WTC11 (cell line): ENCODE measurements around the gene JUP. TPM values are rescaled to one million over a fixed set of nuclear protein-coding genes. Genes with fewer than 3 reads are reported as not detected.
A peak's percentile ranks its signal among the peaks of the same experiment; 100 is the strongest.

Experiments used
- ATAC-seq: fragments of 200-7000 bp; cut with Tn5 transposase; 2 replicates; pipeline ENCODE4 v1.10.0; 2021; ENCODE audit warnings: mild to moderate bottlenecking, moderate library complexity
- CTCF ChIA-PET: fragments of 300-600 bp; sonication (Branson Sonifier 250); formaldehyde crosslinking; loops from one replicate; lab custom pipeline; 2021; ENCODE audit warnings: antibody characterized with exemption; lab: Charles Lee
- POLR2A ChIA-PET: fragments of 350-600 bp; sonication (Branson Sonifier 250); formaldehyde crosslinking; loops from one replicate; lab custom pipeline; 2021; ENCODE audit warnings: antibody characterized with exemption; lab: Charles Lee
- DNase-seq: peaks from one replicate; pipeline ENCODE4 v3.0.0; 2021; ENCODE audit warnings: low spot score
- H3K27ac Mint-ChIP-seq: 2 replicates; pipeline ENCODE4 v1.8.0; 2021; ENCODE audit warnings: mixed read lengths
- H3K27me3 Mint-ChIP-seq: 2 replicates; pipeline ENCODE4 v1.8.0; 2021; ENCODE audit warnings: low read depth, mild to moderate bottlenecking, moderate library complexity, mixed read lengths
- H3K36me3 Mint-ChIP-seq: 2 replicates; pipeline ENCODE4 v1.8.0; 2021; ENCODE audit warnings: mixed read lengths
- H3K4me1 Mint-ChIP-seq: 2 replicates; pipeline ENCODE4 v1.8.0; 2022; ENCODE audit warnings: mixed read lengths
- H3K4me3 Mint-ChIP-seq: 2 replicates; pipeline ENCODE4 v1.8.0; 2021; ENCODE audit warnings: mild to moderate bottlenecking, moderate library complexity, mixed read lengths
- H3K9me3 Mint-ChIP-seq: 2 replicates; pipeline ENCODE4 v1.8.0; 2021; ENCODE audit warnings: mixed read lengths
- FOXJ3 ChIP-seq: sonication (generic); formaldehyde crosslinking; IDR thresholded peaks from 2 replicates; pipeline ENCODE4 v1.9.0; 2021; ENCODE audit warnings: missing genetic modification reagents, mild to moderate bottlenecking, borderline replicate concordance
- GABPB1 ChIP-seq: sonication (generic); formaldehyde crosslinking; IDR thresholded peaks from 2 replicates; pipeline ENCODE4 v1.8.1; 2023; ENCODE audit warnings: mild to moderate bottlenecking, missing genetic modification reagents
- JUN ChIP-seq: sonication (generic); formaldehyde crosslinking; IDR thresholded peaks from 2 replicates; pipeline ENCODE4 v1.8.0; 2023; ENCODE audit warnings: mild to moderate bottlenecking, missing genetic modification reagents
- MYBL2 ChIP-seq: sonication (generic); formaldehyde crosslinking; IDR thresholded peaks from 2 replicates; pipeline ENCODE4 v1.8.1; 2023; ENCODE audit warnings: mild to moderate bottlenecking, moderate library complexity, missing genetic modification reagents
- NFYB ChIP-seq: sonication (generic); formaldehyde crosslinking; conservative IDR thresholded peaks from 2 replicates; pipeline ENCODE4 v1.8.0; 2022; ENCODE audit warnings: low read depth, missing genetic modification reagents
- SOX15 ChIP-seq: fragments of 250-450 bp; sonication (Bioruptor Pico); IDR thresholded peaks from 2 replicates; pipeline ENCODE4 v1.9.0; 2021; ENCODE audit warnings: mild to moderate bottlenecking
- ZNF121 ChIP-seq: sonication (generic); formaldehyde crosslinking; IDR thresholded peaks from 2 replicates; pipeline ENCODE4 v1.8.0; 2023; ENCODE audit warnings: missing genetic modification reagents
- ZNF138 ChIP-seq: sonication (generic); formaldehyde crosslinking; conservative IDR thresholded peaks from 2 replicates; pipeline ENCODE4 v1.8.1; 2022; ENCODE audit warnings: mild to moderate bottlenecking, moderate library complexity, missing genetic modification reagents
- ZNF263 ChIP-seq: sonication (generic); formaldehyde crosslinking; IDR thresholded peaks from 2 replicates; pipeline ENCODE4 v1.8.1; 2022; ENCODE audit warnings: low read depth, mild to moderate bottlenecking, moderate library complexity, missing genetic modification reagents
- ZNF423 ChIP-seq: fragments of 250-450 bp; sonication (Bioruptor Pico); IDR thresholded peaks from 2 replicates; pipeline ENCODE4 v2.1.2; 2022; ENCODE audit warnings: mild to moderate bottlenecking, moderate library complexity
- ZNF671 ChIP-seq: fragments of 250-450 bp; sonication (Bioruptor Pico); IDR thresholded peaks from 2 replicates; pipeline ENCODE4 v1.8.0; 2021; ENCODE audit warnings: mild to moderate bottlenecking
- total RNA-seq: library from RNA; stranded (reverse); gene quantifications from 3 replicates; pipeline ENCODE4 v1.2.3, GENCODE V29; 2021
- TF ChIP-seq, protein P1 (sequence below): sonication (generic); formaldehyde crosslinking; IDR thresholded peaks from 2 replicates; pipeline ENCODE4 v1.8.1; 2023; ENCODE audit warnings: mild to moderate bottlenecking, missing genetic modification reagents
- TF ChIP-seq, protein P2 (sequence below): sonication (generic); formaldehyde crosslinking; IDR thresholded peaks from 2 replicates; pipeline ENCODE4 v1.8.0; 2023; ENCODE audit warnings: missing genetic modification reagents
- TF ChIP-seq, protein P3 (sequence below): fragments of 250-450 bp; sonication (Bioruptor Pico); IDR thresholded peaks from 2 replicates; pipeline ENCODE4 v1.9.0; 2021; ENCODE audit warnings: mild to moderate bottlenecking
- TF ChIP-seq, protein P4 (sequence below): sonication (generic); formaldehyde crosslinking; IDR thresholded peaks from 2 replicates; pipeline ENCODE4 v1.8.1; 2023; ENCODE audit warnings: mild to moderate bottlenecking, missing genetic modification reagents, moderate library complexity
- TF ChIP-seq, protein P5 (sequence below): sonication (generic); formaldehyde crosslinking; IDR thresholded peaks from 2 replicates; pipeline ENCODE4 v1.8.1; 2023; ENCODE audit warnings: mild to moderate bottlenecking, missing genetic modification reagents, moderate library complexity
- TF ChIP-seq, protein P6 (sequence below): sonication (generic); formaldehyde crosslinking; IDR thresholded peaks from 2 replicates; pipeline ENCODE4 v1.8.1; 2022; ENCODE audit warnings: missing genetic modification reagents, borderline replicate concordance
- TF ChIP-seq, protein P7 (sequence below): fragments of 250-450 bp; sonication (Bioruptor Pico); IDR thresholded peaks from 2 replicates; pipeline ENCODE4 v1.8.0; 2021; ENCODE audit warnings: mild to moderate bottlenecking

JUP gene
- total RNA-seq, 1 experiment from 2014 or later: 103 TPM

DNA sequence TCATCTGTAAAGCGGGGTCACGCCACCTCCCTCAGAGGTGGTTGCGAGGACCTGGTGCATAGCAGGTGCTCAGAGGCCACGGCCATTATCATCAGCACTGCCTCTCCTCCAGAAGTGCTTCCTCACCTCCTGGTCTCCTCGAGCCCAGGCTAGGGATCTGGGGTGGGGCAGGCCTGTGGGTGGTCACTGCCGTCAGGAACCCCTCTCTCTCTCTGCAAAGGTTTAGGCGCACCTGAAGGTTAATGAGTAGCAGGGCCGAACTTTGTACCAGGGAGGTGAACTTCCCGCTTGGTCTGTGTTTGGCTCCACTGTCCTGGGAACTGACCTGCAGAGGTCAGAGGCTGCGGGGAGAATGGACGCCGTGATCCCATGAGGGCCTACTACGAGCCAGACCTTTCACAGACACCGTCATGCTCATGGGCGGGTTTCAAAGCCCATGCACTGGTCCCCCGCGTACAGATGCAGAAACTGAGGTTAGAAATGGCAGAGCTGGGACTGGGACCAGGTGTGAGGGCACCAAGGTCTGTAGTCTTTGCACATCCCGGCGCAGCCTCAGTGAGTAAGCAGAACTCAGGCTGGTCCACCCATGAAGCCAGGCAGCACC lies 13.8 kb downstream of the JUP start:
- peaks cover 22% of the 10 kb centered on the region for H3K36me3 Mint-ChIP-seq
- CTCF ChIA-PET: interaction anchor here (1.3 to 7.1 kb wide), 4 partner anchors 9 to 39 kb away, joined by 4 to 135 read pairs (median 21); partner anchors contain the start of genes JUP and P3H4
- ATAC-seq: no peak
- POLR2A ChIA-PET: interaction anchor here (1.2 to 2.9 kb wide), 3 partner anchors 9 to 13 kb away, joined by 3 to 37 read pairs (median 5); partner anchors contain the start of gene JUP
- H3K27me3 Mint-ChIP-seq: no peaks in the 10 kb centered on the region
- TF ChIP-seq, protein P1, sequence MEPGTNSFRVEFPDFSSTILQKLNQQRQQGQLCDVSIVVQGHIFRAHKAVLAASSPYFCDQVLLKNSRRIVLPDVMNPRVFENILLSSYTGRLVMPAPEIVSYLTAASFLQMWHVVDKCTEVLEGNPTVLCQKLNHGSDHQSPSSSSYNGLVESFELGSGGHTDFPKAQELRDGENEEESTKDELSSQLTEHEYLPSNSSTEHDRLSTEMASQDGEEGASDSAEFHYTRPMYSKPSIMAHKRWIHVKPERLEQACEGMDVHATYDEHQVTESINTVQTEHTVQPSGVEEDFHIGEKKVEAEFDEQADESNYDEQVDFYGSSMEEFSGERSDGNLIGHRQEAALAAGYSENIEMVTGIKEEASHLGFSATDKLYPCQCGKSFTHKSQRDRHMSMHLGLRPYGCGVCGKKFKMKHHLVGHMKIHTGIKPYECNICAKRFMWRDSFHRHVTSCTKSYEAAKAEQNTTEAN (CRISPR knock-in tag): no peak
- TF ChIP-seq GABPB1 (CRISPR knock-in tag): peak; percentile 21; the same call in 1 of the 2 replicates
- peaks cover 58% of the 10 kb centered on the region for H3K4me1 Mint-ChIP-seq
- peak overlapping the region; percentile 30; the same call in 1 of the 2 replicates for H3K4me3 Mint-ChIP-seq
- H3K9me3 Mint-ChIP-seq: no peaks in the 10 kb centered on the region
- DNase-seq: no peak
- peak overlapping the region; percentile 89 for H3K27ac Mint-ChIP-seq

DNA sequence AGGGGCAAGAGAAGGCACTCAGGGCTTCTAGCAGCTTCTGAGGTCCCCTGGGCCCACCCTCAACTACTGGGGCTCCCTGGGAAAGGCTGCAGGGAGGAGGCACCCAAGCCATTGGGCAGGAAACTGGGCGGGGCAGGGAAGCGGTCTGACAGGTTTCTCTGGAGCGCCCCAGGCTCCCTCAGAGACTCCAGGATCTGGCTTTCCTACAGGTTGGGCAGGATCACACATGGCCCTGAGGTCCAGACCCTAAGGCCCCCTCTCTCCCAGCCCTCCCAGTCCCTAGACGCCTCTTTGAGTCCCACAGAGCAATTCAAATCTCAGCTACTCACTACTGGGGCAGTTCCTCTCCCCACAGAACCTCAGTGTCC lies 14.3 kb downstream of the JUP start:
- ATAC-seq: peak; percentile 53
- H3K4me1 Mint-ChIP-seq: peaks cover 53% of the 10 kb centered on the region
- H3K27ac Mint-ChIP-seq: peak overlapping the region; percentile 89
- no peaks in the 10 kb centered on the region for H3K27me3 Mint-ChIP-seq
- TF ChIP-seq, protein P2, sequence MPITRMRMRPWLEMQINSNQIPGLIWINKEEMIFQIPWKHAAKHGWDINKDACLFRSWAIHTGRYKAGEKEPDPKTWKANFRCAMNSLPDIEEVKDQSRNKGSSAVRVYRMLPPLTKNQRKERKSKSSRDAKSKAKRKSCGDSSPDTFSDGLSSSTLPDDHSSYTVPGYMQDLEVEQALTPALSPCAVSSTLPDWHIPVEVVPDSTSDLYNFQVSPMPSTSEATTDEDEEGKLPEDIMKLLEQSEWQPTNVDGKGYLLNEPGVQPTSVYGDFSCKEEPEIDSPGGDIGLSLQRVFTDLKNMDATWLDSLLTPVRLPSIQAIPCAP (CRISPR knock-in tag): no peak
- TF ChIP-seq ZNF121 (CRISPR knock-in tag): peak; percentile 69; the same call in 1 of the 2 replicates
- TF ChIP-seq NFYB (CRISPR knock-in tag): 0 out of 2 replicates have a peak, but pooled peaks have one; percentile 1
- peak; percentile 46; the same call in 1 of the 2 replicates for TF ChIP-seq ZNF423
- no peak for TF ChIP-seq JUN (CRISPR knock-in tag)
- TF ChIP-seq, all 79 proteins: peak for 3
- POLR2A ChIA-PET: interaction anchor here (0.5 to 0.9 kb wide), 2 partner anchors 9 to 28 kb away, joined by 4 read pairs; no protein-coding TSS in a partner anchor
- H3K4me3 Mint-ChIP-seq: peak overlapping the region; percentile 30; the same call in 1 of the 2 replicates
- peak; percentile 71 for DNase-seq
- peaks cover 25% of the 10 kb centered on the region for H3K36me3 Mint-ChIP-seq
- CTCF ChIA-PET: interaction anchor here (4.5 to 7.1 kb wide), 2 partner anchors 13 to 28 kb away, joined by 31 to 135 read pairs; partner anchors contain the start of gene JUP
- no peaks in the 10 kb centered on the region for H3K9me3 Mint-ChIP-seq

DNA sequence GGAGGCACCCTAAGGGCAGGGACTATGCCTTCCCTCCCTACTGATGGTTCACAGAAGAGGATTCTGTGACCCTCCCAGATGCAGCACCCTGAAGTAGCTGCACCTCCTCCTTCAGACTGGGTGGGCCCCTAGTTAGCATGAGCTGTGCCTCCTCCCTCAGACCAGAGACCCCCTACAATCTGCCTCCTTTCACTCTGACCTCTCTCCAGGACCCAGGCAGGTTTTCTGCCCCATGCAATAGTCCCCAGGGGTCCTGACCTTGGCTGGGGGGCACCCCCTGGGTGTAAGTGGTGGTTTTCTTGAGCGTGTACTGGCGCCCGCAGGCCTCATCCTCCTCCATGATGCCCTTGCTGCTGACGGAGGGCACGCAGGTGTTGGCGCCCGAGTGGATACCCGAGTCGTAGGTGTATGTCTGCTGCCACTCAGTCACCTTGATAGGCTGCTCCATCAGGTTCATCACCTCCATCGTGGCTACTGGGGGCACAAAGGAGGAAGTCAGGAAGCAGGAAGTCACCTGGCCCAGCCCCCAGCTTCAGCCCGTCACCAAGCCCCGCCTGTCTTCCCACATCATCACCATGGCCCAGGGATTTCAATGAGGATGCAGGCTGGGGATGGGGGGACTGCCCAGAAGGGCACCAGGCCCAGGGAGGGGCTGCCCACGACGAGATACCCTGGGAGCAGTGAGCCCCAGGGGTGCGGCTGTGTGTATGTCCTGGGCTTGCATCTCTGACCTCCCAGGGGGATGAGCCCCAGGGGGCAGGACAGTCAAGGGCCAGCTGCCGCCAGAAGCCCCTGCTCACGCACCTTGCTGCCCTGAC lies 14.9 kb downstream of the JUP start:
- no peak; the same call in 1 of the 2 replicates for ATAC-seq
- CTCF ChIA-PET: interaction anchor here (0.6 to 7.1 kb wide), 3 partner anchors 14 to 29 kb away, joined by 3 to 135 read pairs (median 31); partner anchors contain the start of gene JUP
- Mint-ChIP-seq H3K27me3 (no peaks in the 10 kb centered on the region), H3K36me3 (peaks cover 31% of the 10 kb centered on the region), H3K4me3 (no peak overlapping the region), H3K4me1 (peaks cover 50% of the 10 kb centered on the region), H3K27ac (peak overlapping the region; percentile 19), H3K9me3 (no peaks in the 10 kb centered on the region)
- POLR2A ChIA-PET: interaction anchor here (0.5 to 0.9 kb wide), 2 partner anchors 10 to 29 kb away, joined by 4 read pairs; no protein-coding TSS in a partner anchor
- DNase-seq: no peak
- TF ChIP-seq ZNF263 (no peak), ZNF671 (no peak)

DNA sequence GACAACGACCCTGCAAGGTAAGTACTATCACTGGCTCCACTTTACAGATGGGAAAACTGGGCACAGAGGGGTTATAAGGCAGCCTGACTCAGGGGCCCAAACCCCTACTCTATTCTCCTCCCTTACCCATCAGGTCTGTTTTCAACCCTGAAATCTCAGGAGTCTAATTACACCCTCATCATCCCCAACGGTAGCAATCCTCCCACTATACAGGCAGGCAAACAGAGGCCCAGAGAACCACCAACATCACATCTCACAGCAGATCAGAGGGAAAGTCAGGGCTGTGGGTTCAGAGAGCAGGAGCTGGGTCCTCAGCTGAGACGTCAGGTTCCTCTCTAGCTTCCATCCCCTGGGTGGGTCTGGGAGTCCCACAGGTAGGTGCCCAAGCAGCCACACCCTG lies 16.5 kb downstream of the JUP start:
- ChIA-PET CTCF (interaction anchor here (1.4 kb wide), 1 partner anchor 15 kb away, joined by 6 read pairs; no protein-coding TSS in a partner anchor), POLR2A (interaction anchor here (0.6 kb wide), 1 partner anchor 14 kb away, joined by 7 read pairs; no protein-coding TSS in a partner anchor)
- H3K36me3 Mint-ChIP-seq: peaks cover 44% of the 10 kb centered on the region
- DNase-seq (no peak), ATAC-seq (no peak)
- peaks cover 34% of the 10 kb centered on the region for H3K4me1 Mint-ChIP-seq
- no peaks in the 10 kb centered on the region for H3K27me3 Mint-ChIP-seq
- H3K4me3 Mint-ChIP-seq: no peak overlapping the region
- no peak for TF ChIP-seq NFYB (CRISPR knock-in tag)
- TF ChIP-seq, protein P3, sequence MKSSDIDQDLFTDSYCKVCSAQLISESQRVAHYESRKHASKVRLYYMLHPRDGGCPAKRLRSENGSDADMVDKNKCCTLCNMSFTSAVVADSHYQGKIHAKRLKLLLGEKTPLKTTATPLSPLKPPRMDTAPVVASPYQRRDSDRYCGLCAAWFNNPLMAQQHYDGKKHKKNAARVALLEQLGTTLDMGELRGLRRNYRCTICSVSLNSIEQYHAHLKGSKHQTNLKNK (CRISPR knock-in tag): no peak
- TF ChIP-seq, protein P4, sequence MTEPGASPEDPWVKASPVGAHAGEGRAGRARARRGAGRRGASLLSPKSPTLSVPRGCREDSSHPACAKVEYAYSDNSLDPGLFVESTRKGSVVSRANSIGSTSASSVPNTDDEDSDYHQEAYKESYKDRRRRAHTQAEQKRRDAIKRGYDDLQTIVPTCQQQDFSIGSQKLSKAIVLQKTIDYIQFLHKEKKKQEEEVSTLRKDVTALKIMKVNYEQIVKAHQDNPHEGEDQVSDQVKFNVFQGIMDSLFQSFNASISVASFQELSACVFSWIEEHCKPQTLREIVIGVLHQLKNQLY (CRISPR knock-in tag): no peak
- TF ChIP-seq FOXJ3 (CRISPR knock-in tag): no peak
- TF ChIP-seq, protein P5, sequence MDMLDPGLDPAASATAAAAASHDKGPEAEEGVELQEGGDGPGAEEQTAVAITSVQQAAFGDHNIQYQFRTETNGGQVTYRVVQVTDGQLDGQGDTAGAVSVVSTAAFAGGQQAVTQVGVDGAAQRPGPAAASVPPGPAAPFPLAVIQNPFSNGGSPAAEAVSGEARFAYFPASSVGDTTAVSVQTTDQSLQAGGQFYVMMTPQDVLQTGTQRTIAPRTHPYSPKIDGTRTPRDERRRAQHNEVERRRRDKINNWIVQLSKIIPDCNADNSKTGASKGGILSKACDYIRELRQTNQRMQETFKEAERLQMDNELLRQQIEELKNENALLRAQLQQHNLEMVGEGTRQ (CRISPR knock-in tag): no peak
- no peak for TF ChIP-seq MYBL2
- TF ChIP-seq, protein P6, sequence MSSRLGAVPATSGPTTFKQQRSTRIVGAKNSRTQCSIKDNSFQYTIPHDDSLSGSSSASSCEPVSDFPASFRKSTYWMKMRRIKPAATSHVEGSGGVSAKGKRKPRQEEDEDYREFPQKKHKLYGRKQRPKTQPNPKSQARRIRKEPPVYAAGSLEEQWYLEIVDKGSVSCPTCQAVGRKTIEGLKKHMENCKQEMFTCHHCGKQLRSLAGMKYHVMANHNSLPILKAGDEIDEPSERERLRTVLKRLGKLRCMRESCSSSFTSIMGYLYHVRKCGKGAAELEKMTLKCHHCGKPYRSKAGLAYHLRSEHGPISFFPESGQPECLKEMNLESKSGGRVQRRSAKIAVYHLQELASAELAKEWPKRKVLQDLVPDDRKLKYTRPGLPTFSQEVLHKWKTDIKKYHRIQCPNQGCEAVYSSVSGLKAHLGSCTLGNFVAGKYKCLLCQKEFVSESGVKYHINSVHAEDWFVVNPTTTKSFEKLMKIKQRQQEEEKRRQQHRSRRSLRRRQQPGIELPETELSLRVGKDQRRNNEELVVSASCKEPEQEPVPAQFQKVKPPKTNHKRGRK (CRISPR knock-in tag): no peak
- TF ChIP-seq SOX15 (CRISPR knock-in tag): no peak
- TF ChIP-seq ZNF138 (CRISPR knock-in tag): no peak
- TF ChIP-seq, protein P7, sequence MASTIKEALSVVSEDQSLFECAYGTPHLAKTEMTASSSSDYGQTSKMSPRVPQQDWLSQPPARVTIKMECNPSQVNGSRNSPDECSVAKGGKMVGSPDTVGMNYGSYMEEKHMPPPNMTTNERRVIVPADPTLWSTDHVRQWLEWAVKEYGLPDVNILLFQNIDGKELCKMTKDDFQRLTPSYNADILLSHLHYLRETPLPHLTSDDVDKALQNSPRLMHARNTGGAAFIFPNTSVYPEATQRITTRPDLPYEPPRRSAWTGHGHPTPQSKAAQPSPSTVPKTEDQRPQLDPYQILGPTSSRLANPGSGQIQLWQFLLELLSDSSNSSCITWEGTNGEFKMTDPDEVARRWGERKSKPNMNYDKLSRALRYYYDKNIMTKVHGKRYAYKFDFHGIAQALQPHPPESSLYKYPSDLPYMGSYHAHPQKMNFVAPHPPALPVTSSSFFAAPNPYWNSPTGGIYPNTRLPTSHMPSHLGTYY (CRISPR knock-in tag): no peak
- H3K27ac Mint-ChIP-seq: peak overlapping the region; percentile 54
- no peaks in the 10 kb centered on the region for H3K9me3 Mint-ChIP-seq
